Mucosa of descending colon (tissue), 3 donors: ENCODE data around the gene GPR89A. TPM values are rescaled to one million over a fixed set of nuclear protein-coding genes. Genes with fewer than 3 reads are reported as not detected.
"Not testable (repeated sequence)": the region's sequence is repeated elsewhere in the genome, so short reads cannot be mapped to it uniquely, and the experiment has no call there.

ENCODE experiments used
- ATAC-seq: fragments of 200-7000 bp; cut with Tn5 transposase; one replicate; pipeline ENCODE4 v1.9.1; 2020; ENCODE audit warnings: mild to moderate bottlenecking, moderate library complexity
- DNase-seq, 3 donors: peaks; one replicate each; pipeline ENCODE4 v3.0.0-alpha.2; 2020
- H3K36me3 ChIP-seq: fragments of 200-600 bp; one replicate; pipeline ENCODE4 v1.8.0; 2021; ENCODE audit warnings: low read depth, mild to moderate bottlenecking
- H3K4me1 ChIP-seq: fragments of 200-600 bp; one replicate; pipeline ENCODE4 v1.8.0; 2021; ENCODE audit warnings: low read depth, mild to moderate bottlenecking
- H3K4me3 ChIP-seq: fragments of 200-600 bp; one replicate; pipeline ENCODE4 v1.8.0; 2021; ENCODE audit warnings: mild to moderate bottlenecking
- H3K9me3 ChIP-seq: fragments of 200-600 bp; one replicate; pipeline ENCODE4 v1.8.0; 2021; ENCODE audit warnings: mild to moderate bottlenecking
- CTCF ChIP-seq: fragments of 200-600 bp; IDR thresholded peaks from one replicate; pipeline ENCODE4 v1.8.0; 2022; ENCODE audit warnings: antibody characterized with exemption, mild to moderate bottlenecking
- intact Hi-C, 2 donors: fragments of 100-400 bp; cut with DNase I in 1 of 2; cut with micrococcal nuclease in 1 of 2; formaldehyde crosslinking; loops; one replicate each; pipeline versions ENCODE4 v1.11.0 to v1.11.1; 2022; cut with DNase I, micrococcal nuclease
- long read RNA-seq, 2 donors: library from polyadenylated mRNA; unstranded; transcript quantifications; one replicate each; pipeline ENCODE4 v2.0.0, GENCODE V29; 2019 to 2021
- total RNA-seq, 3 donors: library from RNA; stranded (reverse); fragmentation: NEBNext Ultra II Directional in 2 of 3; extraction: Animal tissue kit (Norgen Biotek cat#: 25700) in 2 of 3; gene quantifications; one replicate each; pipeline versions ENCODE4 v1.2.1 to v1.2.4, GENCODE V29; 2021 to 2023
- donor health status: DM: no; HTN: no; CAD: no; lungs with moderate emphysema.
- donor health status: DM: no; HTN: no; CAD: no.
- donor health status: DM: no; HTN: yes; CAD: no.

Gene GPR89A
- 10 to 100 TPM; 14.4 to 19.4 (median 17.8) TPM for total RNA-seq
- long read RNA-seq, donor 1, partial matches to known transcripts, result 0 of 3 reads
- long read RNA-seq, donor 1, other reads (novel, unspliced or antisense), result 0 of 3 reads
- long read RNA-seq, donor 2, transcript GPR89A-201 (14 exons, 2,120 nt), result major isoform, 8 of 9 reads
- long read RNA-seq, donor 2, partial matches to known transcripts, result 0 of 9 reads
- long read RNA-seq, donor 2, other reads (novel, unspliced or antisense), result 1 of 9 reads

- intact Hi-C loops, result not testable (repeated sequence)
- peak; percentile 100 for ATAC-seq
Observed at GRCh38 chr1:145607833-145608733, at the start of gene GPR89A. Gene GPR89A, plus strand, starts transcription at chr1:145607988. Its CDS starts 146 bp downstream, at chr1:145608134.

GRCh38 chr1:145586820-145587219 lies 21.0 kb upstream of the GPR89A start:
- intact Hi-C loops, ATAC-seq, H3K36me3 ChIP-seq, DNase-seq, H3K4me1 ChIP-seq, H3K9me3 ChIP-seq, H3K4me3 ChIP-seq: not testable (repeated sequence)

More at GRCh38 chr1:145607833-145608733, at the start of gene GPR89A:
- peak; percentile 98 to 99 (median 98) for DNase-seq
- H3K4me3 ChIP-seq, result peak within 1 kb of the TSS; percentile 90
- H3K4me1 ChIP-seq, H3K9me3 ChIP-seq, H3K36me3 ChIP-seq: not testable (repeated sequence)

GRCh38 chr1:145590806-145591205 lies 17.0 kb upstream of the GPR89A start:
- H3K4me1 ChIP-seq, ATAC-seq, H3K4me3 ChIP-seq, H3K9me3 ChIP-seq, H3K36me3 ChIP-seq, intact Hi-C loops: not testable (repeated sequence)
- peak in 2 of 3 donors; percentile 36 to 56 for DNase-seq

- intact Hi-C loops, H3K36me3 ChIP-seq, DNase-seq, ATAC-seq, H3K9me3 ChIP-seq, H3K4me1 ChIP-seq, H3K4me3 ChIP-seq: not testable (repeated sequence)
Observed at GRCh38 chr1:145592347-145592746, 15.4 kb upstream of the GPR89A start.

GRCh38 chr1:145595421-145595820 lies 12.4 kb upstream of the GPR89A start:
- H3K9me3 ChIP-seq, DNase-seq, ATAC-seq, intact Hi-C loops, H3K4me3 ChIP-seq, H3K36me3 ChIP-seq, H3K4me1 ChIP-seq: not testable (repeated sequence)

GRCh38 chr1:145596236-145596635 lies 11.6 kb upstream of the GPR89A start:
- ATAC-seq, H3K4me1 ChIP-seq, H3K9me3 ChIP-seq, H3K36me3 ChIP-seq, DNase-seq, H3K4me3 ChIP-seq, intact Hi-C loops: not testable (repeated sequence)

GRCh38 chr1:145599426-145599825 lies 8.4 kb upstream of the GPR89A start:
- H3K36me3 ChIP-seq, H3K4me3 ChIP-seq, ATAC-seq, H3K9me3 ChIP-seq, DNase-seq, H3K4me1 ChIP-seq, intact Hi-C loops: not testable (repeated sequence)

- no peak for ATAC-seq
Observed at GRCh38 chr1:145601593-145601992, 6.2 kb upstream of the GPR89A start.

GRCh38 chr1:145606840-145607239 lies 948 bp upstream of the GPR89A start:
- H3K9me3 ChIP-seq, intact Hi-C loops, ATAC-seq, H3K4me1 ChIP-seq, H3K36me3 ChIP-seq, DNase-seq, H3K4me3 ChIP-seq: not testable (repeated sequence)

More at GRCh38 chr1:145601593-145601992, 6.2 kb upstream of the GPR89A start:
- no peak for TF ChIP-seq CTCF
- no peaks in the 10 kb centered on the region for H3K4me1 ChIP-seq
- H3K9me3 ChIP-seq, result no peaks in the 10 kb centered on the region
- DNase-seq, result no peak
- H3K4me3 ChIP-seq, result no peak overlapping the region
- intact Hi-C loops, result no loop called here
- H3K36me3 ChIP-seq, result no peaks in the 10 kb centered on the region

GRCh38 chr1:145607289-145607688 lies 499 bp upstream of the GPR89A start:
- H3K36me3 ChIP-seq, ATAC-seq, intact Hi-C loops, H3K4me1 ChIP-seq, H3K9me3 ChIP-seq, DNase-seq, H3K4me3 ChIP-seq: not testable (repeated sequence)

GRCh38 chr1:145610744-145611143 lies 3.0 kb downstream of the GPR89A start:
- intact Hi-C loops, H3K9me3 ChIP-seq, H3K36me3 ChIP-seq, DNase-seq, H3K4me1 ChIP-seq, H3K4me3 ChIP-seq, ATAC-seq: not testable (repeated sequence)

GRCh38 chr1:145620073-145620472 lies 12.3 kb downstream of the GPR89A start:
- DNase-seq, H3K4me1 ChIP-seq, intact Hi-C loops, H3K9me3 ChIP-seq, H3K36me3 ChIP-seq, H3K4me3 ChIP-seq, ATAC-seq: not testable (repeated sequence)

- DNase-seq, H3K36me3 ChIP-seq, H3K9me3 ChIP-seq, intact Hi-C loops, H3K4me1 ChIP-seq, H3K4me3 ChIP-seq, ATAC-seq: not testable (repeated sequence)
Observed at GRCh38 chr1:145622177-145622576, 14.4 kb downstream of the GPR89A start.
